ENCODE data around the gene COX6B2. TPM values are rescaled to one million over a fixed set of nuclear protein-coding genes. Genes with fewer than 3 reads are reported as not detected.
A peak's percentile ranks its signal among the peaks of the same experiment; 100 is the strongest.

COX6B2 gene
- not detected in 2 replicates for total RNA-seq
- not detected in 2 replicates for polyA plus RNA-seq
- polyA plus RNA-seq (2011; cell fraction: cytosol; rRNA removed), result not detected in 2 replicates
- not detected in 2 replicates for polyA plus RNA-seq (2011; cell fraction: nucleus; rRNA removed)
- not detected in 2 replicates for polyA plus RNA-seq (2012)
- not detected in 2 replicates for polyA minus RNA-seq
- polyA minus RNA-seq (2011; cell fraction: cytosol; rRNA and poly(A)+ RNA removed), result not detected
- not detected in 2 replicates for polyA minus RNA-seq (2011; cell fraction: nucleus; rRNA and poly(A)+ RNA removed)
- Bru-seq, nascent RNA, result not detected
- BruChase-seq, experiment 1, labeled RNA remaining after a 6-hour chase, result not detected
- not detected for BruChase-seq, experiment 2, labeled RNA remaining after a 2-hour chase
- long read RNA-seq, result 0 reads

- POLR2A ChIA-PET, result no interaction called here
- CTCF ChIA-PET, result interaction anchor here (0.6 to 0.9 kb wide), 2 partner anchors 10 to 209 kb away, joined by 3 to 4 read pairs; no protein-coding TSS in a partner anchor
- TF ChIP-seq MYC (IDR thresholded peaks at IDR 0.05; ENCODE audit: low read depth, low read length) (no peak), POLR2A (IDR thresholded peaks at IDR 0.05; ENCODE audit: low read depth, low read length) (no peak), EZH2 (IDR thresholded peaks at IDR 0.05; ENCODE audit: borderline replicate concordance, low read depth, low read length, severe bottlenecking) (no peak), JUN (IDR thresholded peaks at IDR 0.05; ENCODE audit: borderline replicate concordance, insufficient read depth, insufficient read length, low read depth) (no peak), FOS (IDR thresholded peaks at IDR 0.05; ENCODE audit: borderline replicate concordance, insufficient read depth, low read length) (no peak), POLR2AphosphoS5 (IDR thresholded peaks at IDR 0.05; ENCODE audit: insufficient read depth, low read depth, low read length) (no peak), CTCF (IDR thresholded peaks at IDR 0.05; ENCODE audit: extremely low read depth in 1 of 2, insufficient read depth in 1 of 2, low read depth in 1 of 2, low read length in 2 of 2) (no peak), GATA2 (IDR thresholded peaks at IDR 0.05; ENCODE audit: insufficient read depth, insufficient read length, low read depth, low read length) (no peak)
- TF ChIP-seq, protein P1, sequence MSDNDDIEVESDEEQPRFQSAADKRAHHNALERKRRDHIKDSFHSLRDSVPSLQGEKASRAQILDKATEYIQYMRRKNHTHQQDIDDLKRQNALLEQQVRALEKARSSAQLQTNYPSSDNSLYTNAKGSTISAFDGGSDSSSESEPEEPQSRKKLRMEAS (IDR thresholded peaks at IDR 0.05; ENCODE audit: insufficient read depth, insufficient read length), result no peak
These were observed at the start of gene COX6B2 for GRCh38 chr19:55354698-55355212. Gene COX6B2 (minus strand): TSS chr19:55354719. CDS start chr19:55354521, 198 bp downstream.

More at GRCh38 chr19:55354698-55355212, at the start of gene COX6B2:
- H3K4me3 ChIP-seq (replicated peaks in 1 of 3; ENCODE audit: insufficient read depth in 1 of 3, low read depth in 1 of 3, low read length in 3 of 3), result peak within 1 kb of the TSS; percentile 8 to 26 (median 22)
- H3K9me3 ChIP-seq (replicated peaks; ENCODE audit: control insufficient read depth, insufficient read depth, low read length), result no peaks in the 10 kb centered on the region
- FAIRE-seq, result no peak
- H3K79me2 ChIP-seq (ENCODE audit: control insufficient read depth, insufficient read depth, low read length), result no peaks in the 10 kb centered on the region
- H3K27me3 ChIP-seq (ENCODE audit: control insufficient read depth in 2 of 2, insufficient read depth in 2 of 2, low read length in 2 of 2), result peaks cover 26 to 31% of the 10 kb centered on the region in 2 experiments
- no peaks in the 10 kb centered on the region for H3K9me1 ChIP-seq (replicated peaks; ENCODE audit: control insufficient read depth, extremely low read depth, insufficient read depth, low read length)
- peak within 1 kb of the TSS; percentile 73 for H3K4me2 ChIP-seq (ENCODE audit: insufficient read depth, low read length)
- H2AFZ ChIP-seq (ENCODE audit: low read depth, low read length), result peak within 1 kb of the TSS; percentile 84
- DNase-seq (ENCODE audit: low read depth, low spot score), result no peak
- no peaks in the 10 kb centered on the region for H3K36me3 ChIP-seq (ENCODE audit: control insufficient read depth in 2 of 2, extremely low read depth in 1 of 2, insufficient read depth in 2 of 2, low read length in 2 of 2)
- dilution Hi-C loops (cut with MboI; ENCODE audit: extremely low pct_ligation_motif_present, low sequenced_read_pairs) (no loop called here), intact Hi-C loops (cut with micrococcal nuclease) (no loop called here)
- no TSS peak for BruUV-seq (replicated peaks)
- no peak within 1 kb of the TSS for H3K9ac ChIP-seq (replicated peaks; ENCODE audit: extremely low read depth, insufficient read depth, low read length)
- no peaks in the 10 kb centered on the region for H4K20me1 ChIP-seq (replicated peaks; ENCODE audit: control insufficient read depth, extremely low read depth, insufficient read depth, low read length)
- peaks cover 4% of the 10 kb centered on the region for H3K4me1 ChIP-seq (ENCODE audit: control insufficient read depth, extremely low read depth, insufficient read depth, low read length)
- no peak within 1 kb of the TSS for H3K27ac ChIP-seq (ENCODE audit: insufficient read depth, low read depth, low read length)
